Natural killer cell (primary cell): Measurements from ENCODE around the gene USP7. TPM values are rescaled to one million over a fixed set of nuclear protein-coding genes. Genes with fewer than 3 reads are reported as not detected.
A peak's percentile ranks its signal among the peaks of the same experiment; 100 is the strongest.

Experiments used
- ATAC-seq, 3 donors: fragments of 150-1000 bp in 2 of 3; fragments of 200-7000 bp in 1 of 3; cut with Tn5 transposase; 1 replicate in 1 of 3; 2 replicates in 2 of 3; pipeline ENCODE4 v1.10.0; 2021; ENCODE audit warnings: mild to moderate bottlenecking in 2 of 3, moderate library complexity in 2 of 3
- DNase-seq, 2 donors: peaks; one replicate each; pipeline versions ENCODE4 v3.0.0 to v3.0.0-alpha.2; 2013 to 2021; ENCODE audit warnings: mixed read lengths in 1 of 2
- H3K27ac ChIP-seq: one replicate; pipeline ENCODE4 v1.5.1; 2013; ENCODE audit warnings: mild to moderate bottlenecking, low read length
- H3K27me3 ChIP-seq: one replicate; pipeline ENCODE4 v1.6.1; 2013; ENCODE audit warnings: low read length; ENCODE audit not compliant: control insufficient read depth, insufficient read depth
- H3K36me3 ChIP-seq: one replicate; pipeline ENCODE4 v1.6.1; 2013; ENCODE audit warnings: low read length; ENCODE audit not compliant: control insufficient read depth, insufficient read depth
- H3K4me1 ChIP-seq: one replicate; pipeline ENCODE4 v1.6.1; 2013; ENCODE audit warnings: low read length; ENCODE audit not compliant: control insufficient read depth, insufficient read depth
- H3K4me3 ChIP-seq: one replicate; pipeline ENCODE4 v1.5.1; 2013; ENCODE audit warnings: low read length
- H3K9me3 ChIP-seq: one replicate; pipeline ENCODE4 v1.6.1; 2013; ENCODE audit warnings: low read length; ENCODE audit not compliant: control insufficient read depth, insufficient read depth
- H3K27ac Mint-ChIP-seq, 2 donors: one replicate each; pipeline ENCODE4 v1.8.0; 2022; ENCODE audit warnings: mild to moderate bottlenecking in 2 of 2, mixed read lengths in 2 of 2, moderate library complexity in 1 of 2
- H3K27me3 Mint-ChIP-seq, 2 donors: one replicate each; pipeline ENCODE4 v1.8.0; 2022; ENCODE audit warnings: low read depth in 2 of 2, mixed read lengths in 2 of 2
- H3K36me3 Mint-ChIP-seq: one replicate; pipeline ENCODE4 v1.8.0; 2022; ENCODE audit warnings: mixed read lengths
- H3K4me1 Mint-ChIP-seq, 2 donors: one replicate each; pipeline ENCODE4 v1.8.0; 2022; ENCODE audit warnings: mixed read lengths in 2 of 2
- H3K4me3 Mint-ChIP-seq: one replicate; pipeline ENCODE4 v1.8.0; 2022; ENCODE audit warnings: mild to moderate bottlenecking, moderate library complexity, mixed read lengths
- H3K9me3 Mint-ChIP-seq, 2 donors: one replicate each; pipeline ENCODE4 v1.8.0; 2022; ENCODE audit warnings: mixed read lengths in 2 of 2
- CTCF ChIP-seq: fragments of 200-600 bp; IDR thresholded peaks from one replicate; pipeline ENCODE4 v1.8.0; 2022; ENCODE audit warnings: antibody characterized with exemption
- WGBS: methylation state at CpG from one replicate; pipeline ENCODE4 v1.1.7; 2013; ENCODE audit warnings: missing lambda C conversion rate; ENCODE audit not compliant: insufficient coverage; 5-methylcytosine and 5-hydroxymethylcytosine counted together
- intact Hi-C: fragments of 100-400 bp; cut with micrococcal nuclease; formaldehyde crosslinking; loops from one replicate; pipeline ENCODE4 v1.14.2; 2022
- total RNA-seq, 4 donors: library from RNA; stranded (reverse); fragments of 120-200 nt in 1 of 4; gene quantifications; one replicate each; pipeline versions ENCODE4 v1.2.3 to v1.2.4, GENCODE V29; 2013 to 2022

The USP7 gene
- total RNA-seq, 3 donors from 2014 or later (not counting 1 experiment from before 2014, with no cell fraction given) = 213 to 268 (median 236) TPM

GRCh38 chr16:8955828-8956227 is 7.9 kb downstream of the USP7 start:
- Histone ChIP-seq H3K4me3 (no peak overlapping the region), H3K9me3 (no peaks in the 10 kb centered on the region), H3K27ac (no peak overlapping the region), H3K4me1 (peaks cover 87% of the 10 kb centered on the region), H3K36me3 (no peaks in the 10 kb centered on the region), H3K27me3 (no peaks in the 10 kb centered on the region)
- TF ChIP-seq CTCF = no peak
- intact Hi-C loops = no loop called here
- no peaks in the 10 kb centered on the region for H3K27me3 Mint-ChIP-seq
- DNase-seq = no peak
- H3K36me3 Mint-ChIP-seq = no peaks in the 10 kb centered on the region
- no peak overlapping the region for H3K4me3 Mint-ChIP-seq
- H3K9me3 Mint-ChIP-seq = no peaks in the 10 kb centered on the region
- 100% methylated on average over 2 of the region's 2 CpGs for WGBS
- ATAC-seq = no peak
- no peak overlapping the region for H3K27ac Mint-ChIP-seq
- peaks cover 73 to 78% of the 10 kb centered on the region in 2 donors for H3K4me1 Mint-ChIP-seq

DNA sequence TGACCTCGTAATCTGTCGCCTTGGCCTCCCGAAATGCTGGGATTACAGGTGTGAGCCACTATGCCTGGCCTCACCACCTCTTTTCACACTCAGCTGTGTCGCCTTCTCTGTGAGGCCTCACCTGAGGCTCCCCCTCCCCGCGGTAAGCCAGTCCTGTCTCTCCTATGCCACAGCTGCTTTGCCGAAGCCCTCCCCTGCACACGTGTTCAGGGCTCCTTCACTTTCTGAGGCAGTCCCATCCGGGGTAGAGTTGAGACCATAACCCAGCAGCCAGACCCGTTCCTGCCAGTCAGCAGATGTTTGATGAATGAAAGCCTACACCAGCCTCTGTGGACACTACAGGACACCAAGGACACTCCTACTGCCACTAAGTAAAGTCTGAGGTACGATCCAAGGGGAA is 10.6 kb downstream of the USP7 start:
- H3K36me3 Mint-ChIP-seq = no peaks in the 10 kb centered on the region
- H3K9me3 ChIP-seq = no peaks in the 10 kb centered on the region
- H3K27ac ChIP-seq = no peak overlapping the region
- intact Hi-C loops = no loop called here
- DNase-seq (no peak), ATAC-seq (no peak)
- H3K4me3 ChIP-seq = no peak overlapping the region
- H3K4me3 Mint-ChIP-seq = peak overlapping the region; percentile 26
- no peaks in the 10 kb centered on the region for H3K27me3 Mint-ChIP-seq
- H3K27ac Mint-ChIP-seq = peak overlapping the region; percentile 29 to 81
- no peaks in the 10 kb centered on the region for H3K9me3 Mint-ChIP-seq
- 72% methylated on average over 11 of the region's 11 CpGs for WGBS
- no peak for TF ChIP-seq CTCF
- peaks cover 84% of the 10 kb centered on the region for H3K4me1 ChIP-seq
- no peaks in the 10 kb centered on the region for H3K27me3 ChIP-seq
- peaks cover 69 to 76% of the 10 kb centered on the region in 2 donors for H3K4me1 Mint-ChIP-seq
- H3K36me3 ChIP-seq = no peaks in the 10 kb centered on the region

DNA sequence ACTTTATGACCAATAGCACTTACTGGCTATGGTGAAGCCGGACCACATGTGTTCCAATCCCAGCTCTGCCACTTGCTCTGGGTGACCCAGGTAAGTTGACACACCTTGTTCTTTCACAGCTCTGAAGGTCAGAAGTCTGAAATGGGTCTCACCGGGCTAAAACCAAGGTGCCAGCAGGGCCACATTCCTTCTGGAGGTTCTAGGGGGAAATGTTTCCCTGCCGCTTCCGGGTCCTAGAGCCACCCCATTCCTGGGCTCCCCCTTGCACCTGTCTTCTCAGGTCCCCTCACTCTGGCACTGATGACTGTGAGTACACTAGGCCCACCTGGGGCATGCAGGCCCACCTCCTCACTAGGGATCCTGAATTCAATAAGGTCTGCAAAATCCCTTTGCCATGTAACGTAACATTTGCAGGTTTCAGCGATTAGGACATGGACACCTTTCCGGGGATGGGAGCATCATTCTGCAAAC is 11.4 kb downstream of the USP7 start:
- Histone ChIP-seq H3K36me3 (no peaks in the 10 kb centered on the region), H3K4me1 (peaks cover 84% of the 10 kb centered on the region), H3K9me3 (no peaks in the 10 kb centered on the region), H3K27me3 (no peaks in the 10 kb centered on the region), H3K27ac (no peak overlapping the region), H3K4me3 (no peak overlapping the region)
- Mint-ChIP-seq H3K9me3 (no peaks in the 10 kb centered on the region), H3K27ac (peak overlapping the region; percentile 7 to 81), H3K4me1 (peaks cover 71 to 74% of the 10 kb centered on the region in 2 donors), H3K27me3 (no peaks in the 10 kb centered on the region), H3K36me3 (no peaks in the 10 kb centered on the region), H3K4me3 (peak overlapping the region; percentile 25)
- ATAC-seq = no peak
- intact Hi-C loops = no loop called here
- no peak for TF ChIP-seq CTCF
- WGBS = 92% methylated on average over 7 of the region's 7 CpGs
- no peak for DNase-seq
